GM12878 (cell line): Measurements from ENCODE around the gene CHAC1. TPM values are rescaled to one million over a fixed set of nuclear protein-coding genes. Genes with fewer than 3 reads are reported as not detected.

ENCODE experiments used
- ATAC-seq: fragments of 200-7000 bp; cut with Tn5 transposase; 3 replicates; pipeline ENCODE4 v1.9.1; 2020; ENCODE audit warnings: mild to moderate bottlenecking, moderate library complexity
- BruUV-seq: library from RNA; stranded (reverse); fragments of 400-500 nt; replicated peaks from 2 replicates; lab custom pipeline; 2021; lab: Mats Ljungman, UMichigan
- CTCF ChIA-PET: fragments of 300-600 bp; sonication (Branson Sonifier 250); formaldehyde crosslinking; extraction: SDS; loops from one replicate; lab custom pipeline; 2021; ENCODE audit warnings: inconsistent platforms; lab: Yijun Ruan, JAX
- POLR2A ChIA-PET: fragments of 350-600 bp; formaldehyde crosslinking; extraction: SDS; loops from one replicate; lab custom pipeline; 2021; ENCODE audit warnings: inconsistent platforms; lab: Charles Lee
- RAD21 ChIA-PET: fragments of 300-600 bp; sonication (Branson Sonifier 250); formaldehyde crosslinking; loops from one replicate; lab custom pipeline; 2023; ENCODE audit warnings: antibody characterized with exemption; ENCODE audit not compliant: unreplicated experiment; lab: Charles Lee
- SMC1A ChIA-PET: fragments of 300-600 bp; sonication (Branson Sonifier 250); formaldehyde crosslinking; loops from one replicate; lab custom pipeline; 2023; ENCODE audit not compliant: unreplicated experiment, uncharacterized antibody; lab: Charles Lee
- DNase-seq: peaks from one replicate; pipeline ENCODE4 v3.0.0-alpha.2; 2011; ENCODE audit warnings: low read depth, low spot score
- FAIRE-seq: peaks from 3 replicates; lab custom pipeline; 2011; peaks lifted over from hg19 to GRCh38; lab: Jason Lieb, UNC
- H2AFZ ChIP-seq: 2 replicates; pipeline ENCODE4 v1.6.0; 2011; ENCODE audit warnings: low read depth, low read length, control low read depth; ENCODE audit not compliant: control insufficient read depth
- H3K27ac ChIP-seq: 2 replicates; pipeline ENCODE4 v1.5.1; 2011; ENCODE audit warnings: control low read depth; ENCODE audit not compliant: control insufficient read depth, insufficient read depth
- H3K27me3 ChIP-seq, 2 experiments: replicated peaks in 1 of 2; 2 replicates each; pipeline versions ENCODE4 v1.6.0 to v1.6.1; 2011; ENCODE audit warnings: low read length in 1 of 2; ENCODE audit not compliant: control insufficient read depth in 2 of 2, insufficient read depth in 2 of 2
- H3K36me3 ChIP-seq, 2 experiments: 2 replicates each; pipeline ENCODE4 v1.5.1; 2011; ENCODE audit warnings: low read length in 1 of 2; ENCODE audit not compliant: control insufficient read depth in 2 of 2, insufficient read depth in 2 of 2
- H3K4me1 ChIP-seq: 2 replicates; pipeline ENCODE4 v1.6.1; 2011; ENCODE audit warnings: mild to moderate bottlenecking, low read length, moderate library complexity, mixed read lengths; ENCODE audit not compliant: control insufficient read depth, insufficient read depth
- H3K4me2 ChIP-seq: 2 replicates; pipeline ENCODE4 v1.6.0; 2011; ENCODE audit warnings: control low read depth; ENCODE audit not compliant: control insufficient read depth, insufficient read depth
- H3K4me3 ChIP-seq: fragments of 200-600 bp; sonication (generic); 2 replicates; pipeline ENCODE4 v1.5.1; 2016
- H3K79me2 ChIP-seq: 2 replicates; pipeline ENCODE4 v1.6.0; 2011; ENCODE audit warnings: low read length; ENCODE audit not compliant: control insufficient read depth, insufficient read depth
- H3K9ac ChIP-seq: 2 replicates; pipeline ENCODE4 v1.8.0; 2011; ENCODE audit warnings: low read length, control low read depth, mixed read lengths; ENCODE audit not compliant: control insufficient read depth, insufficient read depth
- H3K9me3 ChIP-seq: replicated peaks from 3 replicates; pipeline ENCODE4 v1.5.1; 2011; ENCODE audit warnings: mild to moderate bottlenecking, low read length; ENCODE audit not compliant: control insufficient read depth, insufficient read depth
- H4K20me1 ChIP-seq: 2 replicates; pipeline ENCODE4 v1.6.0; 2011; ENCODE audit not compliant: control insufficient read depth, insufficient read depth
- EP300 ChIP-seq, 2 experiments: fragments of 150-350 bp in 1 of 2; IDR thresholded peaks; 2 replicates each; pipeline ENCODE4 v1.6.1; 2011 to 2012; ENCODE audit warnings: low read depth in 2 of 2, low read length in 2 of 2, borderline replicate concordance in 1 of 2, improper control_type of control experiment in 1 of 2, inconsistent platforms in 1 of 2; ENCODE audit not compliant: control insufficient read depth in 1 of 2
- LARP7 ChIP-seq: fragments of 450-650 bp; IDR thresholded peaks from 2 replicates; pipeline ENCODE4 v1.6.1; 2017; ENCODE audit warnings: mild to moderate bottlenecking
- SIN3A ChIP-seq: IDR thresholded peaks from 2 replicates; pipeline ENCODE4 v1.6.1; 2012; ENCODE audit warnings: low read depth, low read length, improper control_type of control experiment
- WGBS: methylation state at CpG from one replicate; pipeline ENCODE4 v1.1.6; 2016; ENCODE audit warnings: low lambda C conversion rate; ENCODE audit not compliant: insufficient replicate concordance, insufficient coverage; ENCODE audit errors: missing lambda C conversion rate; 5-methylcytosine and 5-hydroxymethylcytosine counted together
- in situ Hi-C: fragments of 300-500 bp; cut with MboI; formaldehyde crosslinking; loops from 9 replicates; pipeline ENCODE4 v1.14.3; 2018; ENCODE audit warnings: mixed read lengths
- intact Hi-C: fragments of 100-400 bp; cut with micrococcal nuclease; formaldehyde crosslinking; loops from one replicate; pipeline ENCODE4 v1.14.2; 2022; ENCODE audit not compliant: unreplicated experiment
- polyA plus RNA-seq, 11 experiments: library from polyadenylated mRNA; depleted of rRNA in 4 of 11; unstranded in 6 of 11; stranded (reverse) in 5 of 11; fragments of >200 nt; fragmentation: Nextera tagmentation in 4 of 11; fragmentation: Illumina TruSeq in 1 of 11; extraction: Ambion mirVana in 4 of 11; extraction: Trizol in 1 of 11; gene quantifications; 1 replicate in 1 of 11; 2 replicates in 10 of 11; pipeline versions ENCODE4 v1.2.1 to v1.2.3, GENCODE V29; 2011 to 2016; ENCODE audit warnings: inconsistent platforms in 2 of 11, missing spikeins in 2 of 11, low read depth in 1 of 11
- total RNA-seq, 4 experiments: library from RNA; depleted of rRNA in 3 of 4; stranded (reverse); fragments of >200 nt in 3 of 4; fragmentation: Illumina TruSeq in 1 of 4; extraction: Trizol in 1 of 4; gene quantifications; 2 replicates each; pipeline versions ENCODE4 v1.2.1 to v1.2.3, GENCODE V29; 2013 to 2021
- TF ChIP-seq, protein P1 (sequence below): fragments of 450-650 bp; IDR thresholded peaks from 2 replicates; pipeline ENCODE4 v1.6.1; 2017; ENCODE audit warnings: antibody characterized with exemption, mild to moderate bottlenecking, moderate library complexity

The CHAC1 gene
- total and polyA plus RNA-seq, 10 of the 15 experiments (the other 5 are each of a cell fraction or from before 2014, with no cell fraction given) = 0.37 to 5.9 (median 3.3) TPM

DNA sequence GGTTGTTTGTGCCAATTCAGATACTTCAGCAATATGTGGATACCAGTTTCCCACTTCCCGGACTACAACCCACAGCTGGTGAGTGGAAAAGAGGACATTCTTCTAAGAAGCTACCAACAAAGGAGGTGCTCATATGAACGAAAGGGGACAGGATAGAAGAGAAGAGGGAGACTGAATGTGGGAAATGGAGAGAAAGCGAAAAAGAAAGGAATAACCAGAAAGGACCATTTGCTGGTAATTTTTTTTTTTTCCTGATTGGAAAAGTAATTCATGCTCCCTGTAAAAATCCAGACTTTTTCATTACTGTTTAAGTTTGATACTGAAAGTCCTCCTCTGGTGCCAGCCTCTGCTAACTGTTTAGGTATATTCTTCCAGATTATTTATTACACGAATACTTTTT is 1.5 kb upstream of the CHAC1 start:
- POLR2A ChIA-PET = interaction anchor here (3.0 kb wide), 1 partner anchor 11 kb away, joined by 20 read pairs; no protein-coding TSS in a partner anchor
- intact Hi-C loops = no loop called here
- no TSS peak for BruUV-seq
- in situ Hi-C loops = no loop called here
- no peaks in the 10 kb centered on the region for H3K9me3 ChIP-seq
- WGBS = 96% methylated on average over 4 of the region's 4 CpGs
- H3K27me3 ChIP-seq = no peaks in the 10 kb centered on the region
- no peaks in the 10 kb centered on the region for H4K20me1 ChIP-seq
- SMC1A ChIA-PET = interaction anchor here (0.6 to 1.2 kb wide), 2 partner anchors 9 to 47 kb away, joined by 3 to 5 read pairs; no protein-coding TSS in a partner anchor
- no peak overlapping the region for H3K4me2 ChIP-seq
- CTCF ChIA-PET = interaction anchor here (0.5 to 4.3 kb wide), 5 partner anchors 10 to 650 kb away, joined by 3 to 37 read pairs (median 4); no protein-coding TSS in a partner anchor
- FAIRE-seq = no peak
- DNase-seq = no peak
- RAD21 ChIA-PET = interaction anchor here (0.7 to 1.5 kb wide), 2 partner anchors 12 to 27 kb away, joined by 3 read pairs; no protein-coding TSS in a partner anchor
- no peak overlapping the region for H3K4me3 ChIP-seq
- TF ChIP-seq SIN3A (no peak), EP300 (IDR thresholded peaks at IDR 0.05; ENCODE audit: borderline replicate concordance in 1 of 2, control insufficient read depth in 1 of 2, low read depth in 2 of 2, low read length in 2 of 2) (no peak), LARP7 (no peak)
- TF ChIP-seq, protein P1, sequence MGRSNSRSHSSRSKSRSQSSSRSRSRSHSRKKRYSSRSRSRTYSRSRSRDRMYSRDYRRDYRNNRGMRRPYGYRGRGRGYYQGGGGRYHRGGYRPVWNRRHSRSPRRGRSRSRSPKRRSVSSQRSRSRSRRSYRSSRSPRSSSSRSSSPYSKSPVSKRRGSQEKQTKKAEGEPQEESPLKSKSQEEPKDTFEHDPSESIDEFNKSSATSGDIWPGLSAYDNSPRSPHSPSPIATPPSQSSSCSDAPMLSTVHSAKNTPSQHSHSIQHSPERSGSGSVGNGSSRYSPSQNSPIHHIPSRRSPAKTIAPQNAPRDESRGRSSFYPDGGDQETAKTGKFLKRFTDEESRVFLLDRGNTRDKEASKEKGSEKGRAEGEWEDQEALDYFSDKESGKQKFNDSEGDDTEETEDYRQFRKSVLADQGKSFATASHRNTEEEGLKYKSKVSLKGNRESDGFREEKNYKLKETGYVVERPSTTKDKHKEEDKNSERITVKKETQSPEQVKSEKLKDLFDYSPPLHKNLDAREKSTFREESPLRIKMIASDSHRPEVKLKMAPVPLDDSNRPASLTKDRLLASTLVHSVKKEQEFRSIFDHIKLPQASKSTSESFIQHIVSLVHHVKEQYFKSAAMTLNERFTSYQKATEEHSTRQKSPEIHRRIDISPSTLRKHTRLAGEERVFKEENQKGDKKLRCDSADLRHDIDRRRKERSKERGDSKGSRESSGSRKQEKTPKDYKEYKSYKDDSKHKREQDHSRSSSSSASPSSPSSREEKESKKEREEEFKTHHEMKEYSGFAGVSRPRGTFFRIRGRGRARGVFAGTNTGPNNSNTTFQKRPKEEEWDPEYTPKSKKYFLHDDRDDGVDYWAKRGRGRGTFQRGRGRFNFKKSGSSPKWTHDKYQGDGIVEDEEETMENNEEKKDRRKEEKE = no peak
- ATAC-seq = no peak
- no peak overlapping the region for H2AFZ ChIP-seq
- no peaks in the 10 kb centered on the region for H3K36me3 ChIP-seq
- H3K79me2 ChIP-seq = no peaks in the 10 kb centered on the region
- no peak overlapping the region for H3K27ac ChIP-seq
- H3K4me1 ChIP-seq = peaks cover 7% of the 10 kb centered on the region
- no peak overlapping the region for H3K9ac ChIP-seq
